GM12872 (cell line): ENCODE results near the gene EDA2R.

Experiments
- TF ChIP-seq, protein P1 (sequence below): IDR thresholded peaks from 3 replicates; pipeline ENCODE4 v1.5.1; 2011; ENCODE audit warnings: low read depth, mild to moderate bottlenecking, low read length, moderate library complexity; ENCODE audit not compliant: insufficient read depth

EDA2R gene

DNA sequence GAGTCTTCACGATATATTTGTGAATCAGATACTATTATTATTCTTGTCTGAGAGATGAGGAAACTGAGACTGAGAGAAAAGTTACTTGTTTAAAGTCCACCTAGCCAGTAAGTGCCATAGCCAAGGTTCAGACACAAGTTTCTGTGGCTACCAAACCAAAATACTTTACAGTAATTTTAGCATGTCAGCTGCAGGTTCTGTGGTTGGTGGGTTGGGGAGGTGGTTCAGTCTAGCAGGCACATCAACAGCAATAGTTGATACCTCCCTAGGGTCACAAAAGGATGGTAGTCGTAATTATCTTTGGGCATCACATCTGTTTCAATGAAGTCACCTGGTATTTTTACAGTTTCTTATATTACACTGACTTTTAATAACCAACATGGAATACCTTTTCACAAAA is 35.6 kb upstream of the EDA2R start:
- TF ChIP-seq, protein P1, sequence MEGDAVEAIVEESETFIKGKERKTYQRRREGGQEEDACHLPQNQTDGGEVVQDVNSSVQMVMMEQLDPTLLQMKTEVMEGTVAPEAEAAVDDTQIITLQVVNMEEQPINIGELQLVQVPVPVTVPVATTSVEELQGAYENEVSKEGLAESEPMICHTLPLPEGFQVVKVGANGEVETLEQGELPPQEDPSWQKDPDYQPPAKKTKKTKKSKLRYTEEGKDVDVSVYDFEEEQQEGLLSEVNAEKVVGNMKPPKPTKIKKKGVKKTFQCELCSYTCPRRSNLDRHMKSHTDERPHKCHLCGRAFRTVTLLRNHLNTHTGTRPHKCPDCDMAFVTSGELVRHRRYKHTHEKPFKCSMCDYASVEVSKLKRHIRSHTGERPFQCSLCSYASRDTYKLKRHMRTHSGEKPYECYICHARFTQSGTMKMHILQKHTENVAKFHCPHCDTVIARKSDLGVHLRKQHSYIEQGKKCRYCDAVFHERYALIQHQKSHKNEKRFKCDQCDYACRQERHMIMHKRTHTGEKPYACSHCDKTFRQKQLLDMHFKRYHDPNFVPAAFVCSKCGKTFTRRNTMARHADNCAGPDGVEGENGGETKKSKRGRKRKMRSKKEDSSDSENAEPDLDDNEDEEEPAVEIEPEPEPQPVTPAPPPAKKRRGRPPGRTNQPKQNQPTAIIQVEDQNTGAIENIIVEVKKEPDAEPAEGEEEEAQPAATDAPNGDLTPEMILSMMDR: no peak

DNA sequence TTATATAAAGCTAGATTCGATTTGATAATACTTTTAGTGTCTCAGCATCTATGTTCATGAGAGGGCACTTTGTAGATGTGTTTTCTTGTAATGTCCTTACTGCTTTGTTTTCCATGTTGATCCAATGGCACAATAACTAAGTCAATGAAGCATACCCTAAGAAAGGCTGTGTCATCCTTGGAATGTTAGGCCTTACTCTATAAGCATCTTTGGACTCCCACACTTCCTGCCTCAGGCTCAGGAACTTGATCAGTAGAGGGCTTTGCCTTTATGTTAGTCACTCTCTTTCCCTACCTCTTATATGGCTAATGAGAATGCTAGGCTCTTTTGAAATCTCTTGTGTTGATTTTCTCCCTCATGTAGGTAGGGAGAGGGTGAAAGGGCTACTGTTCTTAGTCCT is 33.2 kb upstream of the EDA2R start:
- TF ChIP-seq, protein P1: no peak

DNA sequence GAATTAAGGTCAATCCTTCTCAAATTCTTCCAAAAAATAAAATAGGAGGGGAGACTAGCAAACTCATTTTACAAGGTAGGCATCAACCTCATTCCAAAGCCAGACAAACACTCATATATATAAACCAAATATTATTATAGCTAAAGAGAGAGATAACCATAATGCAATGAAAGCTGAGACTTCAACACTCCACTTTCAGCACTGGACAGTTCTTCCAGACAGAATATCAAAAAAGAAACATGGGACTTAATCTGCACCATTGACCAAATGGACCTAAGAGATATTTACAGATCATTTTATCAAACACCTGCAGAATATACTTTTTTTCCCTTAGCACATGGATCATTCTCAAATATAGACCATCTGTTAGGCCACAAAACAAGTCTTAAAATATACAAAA is 15.5 kb upstream of the EDA2R start:
- TF ChIP-seq, protein P1: no peak

DNA sequence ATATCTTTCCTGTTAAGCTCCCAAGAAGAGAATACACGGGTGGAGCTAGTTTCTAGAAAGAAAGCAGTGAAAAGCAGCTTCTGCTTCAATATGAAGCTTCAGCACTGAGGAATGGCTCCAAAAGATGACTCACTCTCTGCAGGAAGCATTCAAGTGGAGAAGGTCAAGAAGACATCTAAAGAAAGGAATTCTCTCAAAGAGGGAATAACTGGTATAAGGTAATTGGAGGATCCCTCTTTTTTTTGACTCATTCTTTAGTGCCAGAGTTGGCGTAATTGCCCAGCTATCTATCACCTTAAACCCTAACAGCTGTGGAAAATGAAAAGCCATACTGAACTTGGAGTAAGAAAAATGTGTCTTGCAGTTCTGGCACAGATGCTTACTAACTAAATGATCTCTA is 3.5 kb downstream of the EDA2R start:
- TF ChIP-seq, protein P1: no peak

DNA sequence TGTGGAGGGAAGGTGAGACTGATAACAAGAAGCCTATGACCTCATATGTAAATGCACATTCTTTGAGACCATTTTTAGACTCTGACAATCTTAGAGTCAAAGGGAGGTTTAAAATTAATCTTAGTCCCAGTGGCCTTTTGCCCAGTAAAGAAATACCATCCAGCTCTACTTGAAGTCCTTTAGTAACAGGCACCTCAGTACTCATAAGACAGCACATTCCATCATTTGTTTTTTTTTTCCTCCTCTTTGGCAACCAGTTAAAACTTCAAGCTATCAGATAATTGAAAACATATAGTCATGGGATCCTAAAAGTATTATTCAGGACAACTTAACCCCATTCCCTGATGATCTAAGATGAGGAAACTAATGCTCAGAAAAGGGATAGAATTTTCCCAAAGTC is 4.6 kb downstream of the EDA2R start:
- TF ChIP-seq, protein P1: no peak

DNA sequence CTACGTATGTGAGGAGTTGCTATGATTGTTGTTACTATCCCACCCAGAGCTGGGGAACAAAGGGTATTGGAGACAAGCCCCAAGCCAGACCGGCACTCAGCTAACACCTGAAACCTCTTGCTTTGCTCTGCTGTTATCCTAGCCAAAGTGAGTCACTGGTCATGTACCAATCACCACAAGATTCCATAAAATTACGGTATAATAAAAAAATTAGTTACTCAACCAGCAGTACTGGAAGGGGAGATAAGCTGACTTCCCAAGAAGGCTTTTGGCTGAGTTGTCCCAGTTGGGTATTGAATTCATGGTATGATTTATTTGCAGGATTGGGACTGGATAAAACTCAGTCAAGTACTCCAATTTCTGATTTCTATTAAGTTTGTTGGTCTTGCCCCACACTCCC is 5.3 kb downstream of the EDA2R start:
- TF ChIP-seq, protein P1: no peak

DNA sequence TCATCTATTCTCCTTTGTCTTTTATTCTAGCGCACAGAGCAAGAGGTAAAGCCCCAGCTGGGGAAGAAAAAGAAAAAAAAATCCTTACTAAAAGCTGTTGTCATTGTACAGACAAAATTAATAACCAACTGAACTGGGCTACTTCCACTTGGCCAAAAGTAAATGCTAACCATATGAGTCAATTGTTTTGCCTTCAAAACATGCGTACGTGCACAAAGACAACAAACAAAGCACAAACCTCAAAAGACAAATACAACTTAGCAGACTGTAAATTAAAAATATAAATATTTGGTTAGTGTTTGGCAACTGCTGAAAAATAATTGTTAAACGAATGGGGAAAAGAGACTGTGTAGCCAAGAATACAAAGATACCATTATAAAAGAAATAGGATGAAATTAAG is 5.9 kb downstream of the EDA2R start:
- TF ChIP-seq, protein P1: no peak

DNA sequence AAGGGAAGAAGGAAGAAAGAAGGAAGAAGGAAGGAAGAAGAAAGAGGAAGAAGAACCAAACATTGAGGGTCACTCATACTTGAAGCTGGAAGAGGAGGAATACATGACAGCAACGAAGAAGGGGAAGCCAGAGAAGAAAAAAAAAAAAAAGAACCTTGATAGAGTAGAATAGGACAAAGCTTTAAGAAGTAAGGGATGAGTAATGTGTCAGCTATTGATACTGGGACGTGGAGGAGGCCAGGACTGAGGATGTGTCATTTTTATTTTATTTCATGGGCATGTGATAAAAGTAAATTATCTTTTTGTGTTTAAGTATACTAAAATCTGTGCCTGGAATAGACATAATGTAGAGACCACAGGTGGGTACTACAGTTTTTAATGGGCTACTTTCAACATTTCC is 6.4 kb downstream of the EDA2R start:
- TF ChIP-seq, protein P1: no peak
